Measurements from ENCODE around the gene GBGT1.

The GBGT1 gene

GRCh38 chr9:133141833-133142595 is 21.7 kb downstream of the GBGT1 start:
- peak; percentile 31 for DNase-seq

GRCh38 chr9:133140606-133141005 is 23.1 kb downstream of the GBGT1 start:
- DNase-seq: no peak

- no peak for DNase-seq
Measured at GRCh38 chr9:133140174-133140505, 23.6 kb downstream of the GBGT1 start.

DNA sequence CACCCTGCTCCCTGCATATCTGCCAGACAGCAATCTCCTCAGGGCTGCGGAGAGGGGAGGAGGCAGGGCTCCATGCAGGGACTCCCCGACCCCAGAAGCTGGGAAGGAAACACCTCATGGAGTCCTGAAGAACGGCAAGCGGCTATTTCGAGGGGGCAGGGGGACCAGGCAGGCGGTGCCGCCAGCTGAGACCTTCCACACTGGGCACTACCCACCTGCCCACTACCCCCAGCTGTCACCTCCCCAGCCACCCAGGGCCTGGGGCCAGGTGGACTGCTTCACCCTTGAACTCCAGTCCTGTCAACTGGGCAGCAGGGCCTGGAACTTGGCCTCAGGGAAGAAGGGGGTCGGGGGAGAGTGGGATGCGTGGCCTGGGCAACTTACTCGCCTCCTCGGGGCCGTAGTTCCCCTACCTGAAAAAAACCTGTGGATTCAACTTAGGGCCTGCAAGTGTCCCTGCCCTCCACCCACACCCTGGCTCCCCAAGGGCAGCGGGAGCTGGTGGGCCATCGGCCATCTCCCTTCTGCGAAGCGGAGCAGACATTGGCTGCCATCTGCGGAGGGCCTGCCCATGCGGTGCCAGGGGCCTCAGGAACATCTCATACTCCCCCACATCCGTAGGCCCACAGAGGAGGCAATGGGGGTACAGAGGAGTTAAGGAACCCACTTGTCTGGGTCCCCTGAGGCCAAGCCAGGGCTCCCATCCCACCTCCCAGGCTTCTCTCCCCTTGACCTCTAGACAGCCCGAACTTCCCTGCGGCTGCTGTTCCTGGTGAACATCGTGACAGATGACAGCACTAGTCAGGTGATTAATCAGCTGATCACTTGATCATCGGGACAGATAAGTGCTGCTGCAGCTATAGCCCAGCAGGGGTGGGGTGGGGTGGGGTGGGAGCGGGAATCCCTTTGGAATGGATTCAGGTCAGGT is 24.2 kb downstream of the GBGT1 start:
- DNase-seq: no peak

- no peak for DNase-seq
Measured at GRCh38 chr9:133137451-133138231, 26.1 kb downstream of the GBGT1 start.

GRCh38 chr9:133135146-133135745 is 28.5 kb downstream of the GBGT1 start:
- DNase-seq: peak; percentile 50

GRCh38 chr9:133134388-133135145 is 29.1 kb downstream of the GBGT1 start:
- peak; percentile 48 for DNase-seq

DNA sequence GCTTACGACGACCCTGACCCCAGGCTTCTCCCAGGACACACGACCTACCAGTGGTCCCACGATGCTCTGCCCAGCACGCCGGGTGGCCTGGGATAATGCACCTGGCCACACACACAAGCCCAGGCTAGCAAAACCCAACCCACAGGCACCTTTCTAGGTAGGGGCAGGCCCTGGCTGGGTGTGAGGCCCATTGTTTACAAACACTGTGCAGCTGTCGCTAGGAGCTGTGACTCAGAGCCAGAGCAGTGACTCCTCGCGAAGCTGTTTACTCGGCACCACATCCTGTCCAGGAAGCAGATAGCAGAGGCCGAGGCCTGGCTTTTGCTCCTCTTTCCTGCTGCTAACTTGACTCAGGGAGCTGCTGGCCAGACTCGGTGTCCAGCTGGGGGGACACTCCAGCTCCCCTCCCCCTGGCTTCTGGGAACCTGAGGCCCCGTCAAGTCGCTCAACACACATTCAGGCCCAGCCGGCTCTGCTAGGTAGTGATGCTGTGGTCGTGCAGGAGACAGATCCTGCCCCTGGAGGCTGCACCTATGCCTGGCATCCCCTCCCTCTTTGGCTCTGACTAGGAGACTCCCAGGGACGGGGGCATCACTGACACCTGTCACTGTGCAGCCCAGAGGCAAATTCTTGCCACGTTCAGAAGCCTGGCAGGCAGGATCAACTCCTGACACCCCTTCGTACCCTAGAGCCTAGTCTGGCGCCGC is 29.9 kb downstream of the GBGT1 start:
- peak; percentile 99 for DNase-seq

DNA sequence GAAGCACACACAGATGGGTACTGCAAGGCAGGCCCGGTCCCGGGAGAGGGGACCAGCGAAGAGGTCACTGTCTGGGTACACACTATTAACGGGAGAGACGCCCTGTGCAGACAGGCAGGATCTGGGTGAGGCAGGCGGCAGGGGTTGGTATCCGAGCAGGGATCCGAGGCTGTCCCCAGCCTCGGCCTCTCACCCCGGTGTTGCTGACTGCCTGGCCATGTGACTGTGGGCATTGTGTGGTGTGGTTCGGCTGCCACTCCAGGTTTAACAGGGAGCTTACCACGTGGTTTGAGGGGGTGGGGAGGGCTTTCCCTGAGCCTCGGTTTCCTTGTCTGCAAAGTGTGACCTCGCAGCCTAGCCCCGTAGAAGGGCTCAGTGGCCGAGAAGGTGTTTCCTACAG is 31.5 kb downstream of the GBGT1 start:
- no peak for DNase-seq

GRCh38 chr9:133131506-133131905 is 32.2 kb downstream of the GBGT1 start:
- DNase-seq: no peak

DNA sequence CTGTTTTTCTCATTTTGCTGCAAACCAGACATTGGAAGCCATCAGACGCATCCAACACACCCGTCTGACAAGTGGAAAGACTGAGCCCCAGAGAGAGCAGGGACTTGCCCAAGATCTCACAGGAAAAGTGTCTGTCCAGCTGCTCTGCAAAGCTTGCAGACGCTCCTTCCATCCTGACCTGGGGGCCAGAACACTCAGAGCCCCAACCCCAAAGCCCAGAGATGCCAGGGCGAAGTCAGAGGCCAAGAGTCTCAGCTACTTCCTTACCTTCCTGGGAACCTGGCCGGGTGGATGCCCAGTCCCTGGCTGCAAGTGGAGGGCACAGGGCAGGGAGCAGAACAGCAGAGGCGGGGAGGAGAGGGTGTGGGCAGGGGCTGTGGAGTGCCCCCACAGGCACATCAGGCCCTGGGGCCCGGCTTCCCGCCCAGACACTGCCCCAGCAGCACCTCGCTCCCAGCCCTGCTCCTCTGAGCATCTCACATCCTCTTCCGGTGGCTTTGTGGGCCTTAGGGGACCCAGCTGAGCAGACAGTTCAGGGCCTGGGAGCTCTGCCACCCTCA is 32.9 kb downstream of the GBGT1 start:
- no peak for DNase-seq

DNA sequence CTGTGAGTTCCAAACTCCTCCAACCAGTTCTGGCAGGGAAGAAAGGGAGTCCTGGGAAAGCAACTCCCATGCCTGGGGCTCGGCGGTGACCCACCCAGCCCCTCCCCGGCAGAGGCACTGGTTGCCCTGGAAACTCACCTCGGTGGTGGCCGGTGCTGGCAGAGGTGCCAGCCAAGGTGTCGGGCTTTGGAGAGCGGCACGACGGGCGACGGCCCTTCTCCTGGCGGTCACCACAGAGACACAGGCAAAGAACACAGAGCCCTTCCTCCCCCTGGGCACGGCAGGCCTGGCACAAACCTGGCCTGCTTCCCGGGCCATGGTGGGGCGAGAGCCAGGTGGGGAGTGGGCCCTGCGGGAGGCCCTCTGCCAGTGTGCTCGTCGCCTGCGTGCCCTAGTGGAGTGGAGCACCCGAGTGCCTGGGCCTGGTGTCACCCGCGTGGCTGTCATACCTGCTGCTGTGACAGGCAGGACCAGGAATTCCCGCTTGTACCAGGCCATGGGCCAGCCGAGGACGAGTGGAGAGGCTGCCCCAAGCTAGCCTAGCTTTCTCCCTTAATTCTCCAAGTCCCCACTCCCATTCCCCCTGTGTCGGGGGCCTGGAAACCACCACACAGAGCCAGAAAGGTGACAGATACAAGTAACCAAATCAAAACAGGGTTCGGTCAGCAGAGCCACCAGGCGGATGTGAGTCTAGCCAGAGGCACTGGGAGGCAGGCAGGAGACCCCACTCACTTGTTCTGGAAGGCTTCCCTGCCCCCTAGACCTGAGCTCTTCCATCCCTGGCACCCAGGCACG is 34.5 kb downstream of the GBGT1 start:
- no peak for DNase-seq

- no peak for DNase-seq
Measured at GRCh38 chr9:133128152-133128551, 35.6 kb downstream of the GBGT1 start.

DNA sequence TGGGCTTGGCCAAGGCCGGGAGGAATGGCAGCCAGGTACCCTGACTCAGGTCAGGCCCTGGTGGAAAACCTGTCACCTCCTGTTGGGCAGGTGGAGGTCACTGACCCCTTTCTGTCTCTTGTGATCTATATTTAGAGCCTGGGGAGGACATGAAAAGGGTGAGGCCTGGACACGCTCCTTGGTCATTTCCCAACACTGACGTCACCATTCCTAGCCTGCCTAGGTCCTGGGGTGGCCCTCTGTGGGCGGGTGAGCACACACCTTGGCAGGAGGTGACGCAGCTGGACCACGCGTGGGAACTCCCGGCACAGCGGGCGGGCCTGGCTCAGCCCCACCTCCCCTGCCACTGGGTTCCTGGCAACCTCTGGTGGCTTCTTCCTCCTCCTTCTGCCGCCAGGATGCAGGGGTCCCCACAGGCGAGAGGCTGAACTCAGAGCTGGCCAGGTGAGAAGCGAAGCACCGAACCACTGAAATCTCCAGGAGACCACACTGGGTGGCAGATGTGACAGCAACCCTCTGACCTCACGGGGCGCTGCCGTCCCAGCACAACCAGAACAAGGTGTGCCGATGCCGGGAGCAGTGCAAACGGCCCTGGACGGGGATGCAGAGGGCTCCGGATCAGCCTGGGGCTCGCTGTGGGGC is 36.3 kb downstream of the GBGT1 start:
- no peak for DNase-seq

DNA sequence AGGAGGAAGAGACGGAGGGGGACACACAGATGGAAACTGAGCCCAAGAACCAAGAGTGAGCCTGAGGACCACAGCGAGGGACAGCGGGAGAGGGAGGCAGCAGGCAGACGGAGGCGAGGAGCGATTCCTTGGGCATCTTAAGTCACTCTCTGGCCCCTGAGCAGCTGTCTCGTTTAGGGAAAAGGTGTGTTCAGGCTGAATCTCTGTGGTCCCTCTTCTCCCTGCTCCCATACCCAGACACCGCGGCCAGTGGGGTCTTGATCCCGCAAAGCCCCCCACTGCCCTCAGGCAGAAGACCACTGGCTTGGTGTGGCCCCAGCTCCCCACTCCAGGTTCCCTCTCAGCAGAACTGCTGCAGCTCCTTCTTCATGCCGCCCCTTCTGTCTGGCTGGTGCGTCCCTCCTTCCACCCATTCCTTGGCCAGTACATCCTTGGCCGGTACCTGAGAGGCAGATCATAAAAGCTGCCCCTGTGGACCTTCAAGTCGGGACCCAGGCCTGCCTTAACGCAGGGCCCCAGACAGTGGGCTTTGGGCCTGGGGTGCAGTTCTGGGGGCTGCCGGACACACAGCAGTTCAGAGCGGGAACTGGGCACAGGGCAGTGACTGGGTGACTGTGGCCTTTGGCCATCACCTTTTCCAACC is 36.9 kb downstream of the GBGT1 start:
- DNase-seq: no peak

DNA sequence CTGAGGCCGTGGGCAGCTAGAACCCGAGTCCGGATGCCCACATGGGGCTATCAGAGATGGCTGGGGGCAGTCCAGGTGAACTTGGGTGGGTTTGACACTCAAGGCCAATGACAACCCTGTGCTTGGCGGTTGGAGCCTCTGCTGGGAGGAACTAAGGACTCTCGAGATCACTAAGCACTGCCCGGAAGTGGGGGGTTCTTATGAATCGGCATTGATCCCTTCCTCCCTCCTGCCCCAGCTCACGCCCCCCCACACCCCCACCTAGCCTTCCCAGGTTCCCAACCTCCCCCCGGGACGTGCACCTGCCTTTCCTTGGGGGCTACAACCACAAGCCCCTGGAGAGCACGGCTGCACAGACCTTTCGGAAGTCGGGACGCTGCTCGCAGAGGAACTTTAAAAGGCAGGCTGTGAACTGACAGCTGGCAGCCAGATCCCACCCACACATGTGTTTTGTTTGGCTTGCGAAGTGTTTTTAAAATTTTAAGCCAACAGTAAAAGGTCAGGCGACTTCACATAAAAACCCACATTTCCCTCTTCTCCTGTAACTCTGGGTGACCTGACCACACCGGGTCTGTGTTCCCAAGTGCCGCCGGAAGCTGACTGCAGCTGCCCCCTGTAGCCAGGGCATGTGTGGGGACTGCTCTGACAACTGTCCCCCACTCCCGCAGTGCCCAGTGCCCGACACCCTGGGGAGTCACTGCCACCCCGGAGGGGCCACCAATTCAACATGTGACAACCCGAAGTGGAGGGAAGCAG is 37.6 kb downstream of the GBGT1 start:
- peak; percentile 47 for DNase-seq

DNA sequence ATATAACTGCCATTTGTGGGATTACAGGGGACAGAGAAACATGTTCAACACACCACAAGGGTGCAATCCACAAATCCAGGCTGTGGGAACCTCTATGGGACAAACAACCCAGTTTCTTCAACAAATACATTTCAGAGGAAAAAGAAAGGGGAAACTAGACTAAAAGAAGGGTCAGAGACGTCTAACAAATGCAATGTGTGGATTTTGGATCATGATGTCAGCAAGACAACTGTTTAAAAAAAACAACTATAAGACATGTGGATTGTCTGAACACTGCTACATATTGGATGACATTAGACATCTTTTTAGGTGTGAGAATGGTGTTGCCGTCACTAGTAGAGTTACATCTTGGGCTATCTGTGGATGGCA is 38.8 kb downstream of the GBGT1 start:
- DNase-seq: no peak

- no peak for DNase-seq
Measured at GRCh38 chr9:133124123-133124906, 39.4 kb downstream of the GBGT1 start.

All from DMS53 (cell line).